ENCODE measurements around the gene SRCIN1.
"Not testable (repeated sequence)": the region's sequence is repeated elsewhere in the genome, so short reads cannot be mapped to it uniquely, and the experiment has no call there.

SRCIN1 gene, protein sequence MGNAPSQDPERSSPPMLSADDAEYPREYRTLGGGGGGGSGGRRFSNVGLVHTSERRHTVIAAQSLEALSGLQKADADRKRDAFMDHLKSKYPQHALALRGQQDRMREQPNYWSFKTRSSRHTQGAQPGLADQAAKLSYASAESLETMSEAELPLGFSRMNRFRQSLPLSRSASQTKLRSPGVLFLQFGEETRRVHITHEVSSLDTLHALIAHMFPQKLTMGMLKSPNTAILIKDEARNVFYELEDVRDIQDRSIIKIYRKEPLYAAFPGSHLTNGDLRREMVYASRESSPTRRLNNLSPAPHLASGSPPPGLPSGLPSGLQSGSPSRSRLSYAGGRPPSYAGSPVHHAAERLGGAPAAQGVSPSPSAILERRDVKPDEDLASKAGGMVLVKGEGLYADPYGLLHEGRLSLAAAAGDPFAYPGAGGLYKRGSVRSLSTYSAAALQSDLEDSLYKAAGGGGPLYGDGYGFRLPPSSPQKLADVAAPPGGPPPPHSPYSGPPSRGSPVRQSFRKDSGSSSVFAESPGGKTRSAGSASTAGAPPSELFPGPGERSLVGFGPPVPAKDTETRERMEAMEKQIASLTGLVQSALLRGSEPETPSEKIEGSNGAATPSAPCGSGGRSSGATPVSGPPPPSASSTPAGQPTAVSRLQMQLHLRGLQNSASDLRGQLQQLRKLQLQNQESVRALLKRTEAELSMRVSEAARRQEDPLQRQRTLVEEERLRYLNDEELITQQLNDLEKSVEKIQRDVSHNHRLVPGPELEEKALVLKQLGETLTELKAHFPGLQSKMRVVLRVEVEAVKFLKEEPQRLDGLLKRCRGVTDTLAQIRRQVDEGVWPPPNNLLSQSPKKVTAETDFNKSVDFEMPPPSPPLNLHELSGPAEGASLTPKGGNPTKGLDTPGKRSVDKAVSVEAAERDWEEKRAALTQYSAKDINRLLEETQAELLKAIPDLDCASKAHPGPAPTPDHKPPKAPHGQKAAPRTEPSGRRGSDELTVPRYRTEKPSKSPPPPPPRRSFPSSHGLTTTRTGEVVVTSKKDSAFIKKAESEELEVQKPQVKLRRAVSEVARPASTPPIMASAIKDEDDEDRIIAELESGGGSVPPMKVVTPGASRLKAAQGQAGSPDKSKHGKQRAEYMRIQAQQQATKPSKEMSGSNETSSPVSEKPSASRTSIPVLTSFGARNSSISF

DNA sequence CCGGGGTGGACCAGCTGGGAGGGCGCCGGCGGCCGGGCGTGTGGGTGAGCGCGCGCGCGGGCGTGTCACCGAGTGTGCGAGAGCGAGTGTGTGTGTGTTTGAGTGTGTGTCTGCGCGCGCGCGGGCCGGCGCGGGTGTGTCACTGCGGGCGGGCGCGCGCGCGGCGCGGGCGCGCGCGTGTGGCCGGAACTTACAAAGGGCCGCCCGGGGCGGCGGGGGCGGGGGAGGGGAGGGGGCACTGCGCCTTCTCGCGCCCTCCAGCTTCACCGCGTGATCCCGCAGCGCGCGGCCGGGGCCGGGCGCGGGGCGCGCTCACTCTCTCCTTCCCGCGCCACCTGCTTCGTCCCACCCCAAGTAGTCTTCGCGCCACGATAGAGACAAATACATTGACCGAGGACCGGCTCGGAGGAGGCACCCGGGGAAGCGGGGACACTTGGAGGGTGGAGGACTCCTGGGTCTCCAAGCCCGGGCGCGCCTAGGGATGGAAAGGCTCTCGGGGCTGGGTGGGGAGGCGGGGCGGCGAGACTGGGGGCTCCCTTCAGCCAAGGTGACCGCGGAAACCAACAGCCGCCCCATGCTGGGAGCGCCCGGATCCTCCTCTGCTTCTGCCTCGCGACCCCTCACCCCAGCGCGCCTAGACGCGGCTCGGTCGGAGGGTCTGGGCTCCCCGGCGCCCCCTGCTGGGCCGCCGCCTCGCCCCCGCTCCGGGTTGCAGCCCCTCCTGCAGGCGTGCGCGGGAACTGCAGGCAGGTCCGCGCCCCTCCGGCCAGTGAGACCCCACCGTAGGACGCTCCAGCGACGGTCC lies at the start of gene SRCIN1:
Gene SRCIN1, minus strand, starts transcription at position 112 of the 805 bp plus-strand sequence. CDS start 247 bp downstream, outside the sequence.
- no peak for DNase-seq (ENCODE audit: low spot score)
- CTCF ChIA-PET: interaction anchor here (0.5 to 2.5 kb wide), 9 partner anchors 10 to 814 kb away, joined by 3 to 6 read pairs (median 4); no protein-coding TSS in a partner anchor
- POLR2A ChIA-PET (ENCODE audit: low non-redundant PET): no interaction called here
- TF ChIP-seq, protein P1, sequence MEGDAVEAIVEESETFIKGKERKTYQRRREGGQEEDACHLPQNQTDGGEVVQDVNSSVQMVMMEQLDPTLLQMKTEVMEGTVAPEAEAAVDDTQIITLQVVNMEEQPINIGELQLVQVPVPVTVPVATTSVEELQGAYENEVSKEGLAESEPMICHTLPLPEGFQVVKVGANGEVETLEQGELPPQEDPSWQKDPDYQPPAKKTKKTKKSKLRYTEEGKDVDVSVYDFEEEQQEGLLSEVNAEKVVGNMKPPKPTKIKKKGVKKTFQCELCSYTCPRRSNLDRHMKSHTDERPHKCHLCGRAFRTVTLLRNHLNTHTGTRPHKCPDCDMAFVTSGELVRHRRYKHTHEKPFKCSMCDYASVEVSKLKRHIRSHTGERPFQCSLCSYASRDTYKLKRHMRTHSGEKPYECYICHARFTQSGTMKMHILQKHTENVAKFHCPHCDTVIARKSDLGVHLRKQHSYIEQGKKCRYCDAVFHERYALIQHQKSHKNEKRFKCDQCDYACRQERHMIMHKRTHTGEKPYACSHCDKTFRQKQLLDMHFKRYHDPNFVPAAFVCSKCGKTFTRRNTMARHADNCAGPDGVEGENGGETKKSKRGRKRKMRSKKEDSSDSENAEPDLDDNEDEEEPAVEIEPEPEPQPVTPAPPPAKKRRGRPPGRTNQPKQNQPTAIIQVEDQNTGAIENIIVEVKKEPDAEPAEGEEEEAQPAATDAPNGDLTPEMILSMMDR (conservative IDR thresholded peaks at IDR 0.05; ENCODE audit: low read depth): peak; percentile 86
- H3K27ac ChIP-seq: no peak within 1 kb of the TSS

DNA sequence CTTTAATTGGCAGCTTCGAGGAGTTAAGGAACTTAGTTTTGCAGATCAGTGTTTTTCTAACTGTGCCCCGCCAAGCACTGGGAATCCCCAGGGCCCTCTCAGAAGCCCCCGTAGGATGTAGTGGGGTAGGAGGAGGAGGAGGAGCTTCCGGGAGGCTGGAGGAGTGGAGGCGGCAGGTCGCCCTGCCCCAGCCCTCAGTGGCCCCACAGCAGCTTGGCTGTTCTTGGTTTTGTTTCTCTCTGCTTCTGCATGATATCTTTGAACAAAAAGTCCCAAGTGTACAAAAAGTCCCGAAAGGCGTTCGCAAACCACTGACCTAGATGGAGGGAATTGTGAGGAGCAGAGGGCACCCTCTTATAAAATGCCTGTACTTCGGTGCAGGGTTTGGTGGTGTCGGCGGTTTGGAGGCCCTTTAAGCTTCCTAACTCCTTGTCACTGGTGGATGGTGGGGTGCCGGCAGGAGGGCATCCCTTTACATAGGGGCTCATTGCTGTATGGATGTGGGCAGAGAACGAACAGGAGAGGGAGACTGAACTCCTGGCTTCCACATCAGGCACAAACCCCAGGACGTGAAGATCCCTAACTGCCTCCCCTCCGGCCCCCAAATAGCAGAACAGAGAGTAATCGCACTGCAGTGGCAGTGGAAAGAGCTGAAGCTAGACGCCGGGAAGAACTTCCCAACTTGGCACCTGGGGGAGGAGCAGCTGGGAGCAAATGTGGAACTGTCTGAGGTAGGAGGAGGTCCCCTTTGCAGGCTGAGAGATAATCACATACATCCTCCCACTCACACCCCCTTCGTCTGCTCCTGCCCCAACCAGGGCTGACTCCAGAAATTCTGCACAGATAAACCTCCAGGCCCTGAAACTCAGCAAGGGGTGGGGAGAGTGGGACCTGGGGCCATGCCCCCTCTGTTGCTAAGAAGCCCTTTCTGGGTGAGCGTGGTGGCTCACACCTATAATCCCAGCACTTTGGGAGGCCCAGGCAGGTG lies 49.0 kb upstream of the SRCIN1 start:
- CTCF ChIA-PET: interaction anchor here (1.3 kb wide), 1 partner anchor 9 kb away, joined by 9 read pairs; no protein-coding TSS in a partner anchor
- POLR2A ChIA-PET (ENCODE audit: low non-redundant PET): no interaction called here
- TF ChIP-seq, protein P1 (conservative IDR thresholded peaks at IDR 0.05; ENCODE audit: low read depth): no peak
- H3K27ac ChIP-seq: no peak overlapping the region
- no peak for DNase-seq (ENCODE audit: low spot score)

- POLR2A ChIA-PET (ENCODE audit: low non-redundant PET): interaction anchor here (0.7 kb wide), 1 partner anchor 119 kb away, joined by 4 read pairs; no protein-coding TSS in a partner anchor
- CTCF ChIA-PET: interaction anchor here (0.6 to 1.3 kb wide), 3 partner anchors 10 to 135 kb away, joined by 3 to 9 read pairs (median 3); no protein-coding TSS in a partner anchor
- DNase-seq (ENCODE audit: low spot score): no peak
- no peak overlapping the region for H3K27ac ChIP-seq
- TF ChIP-seq, protein P1 (conservative IDR thresholded peaks at IDR 0.05; ENCODE audit: low read depth): no peak
These were observed 47.9 kb upstream of the SRCIN1 start for GRCh38 chr17:38653679-38654078.

DNA sequence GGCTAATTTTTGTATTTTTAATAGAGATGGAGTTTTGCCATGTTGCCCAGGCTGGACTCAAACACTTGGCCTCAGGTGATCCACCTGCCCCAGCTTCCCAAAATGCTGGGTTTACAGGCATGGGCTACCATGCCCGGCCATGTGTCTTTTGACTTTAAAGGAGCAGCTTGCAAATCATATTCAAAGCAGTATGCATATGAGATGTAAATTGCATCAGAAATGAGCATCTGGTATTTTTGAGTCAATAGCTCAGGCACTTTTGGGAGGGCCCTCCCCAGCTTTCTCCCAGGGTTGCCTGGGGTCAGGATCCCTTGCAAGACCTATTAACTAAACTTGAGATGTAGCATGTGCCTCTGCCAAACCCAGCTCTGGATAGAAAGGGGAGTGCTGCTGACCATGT lies 47.5 kb upstream of the SRCIN1 start:
- H3K27ac ChIP-seq: no peak overlapping the region
- no peak for DNase-seq (ENCODE audit: low spot score)
- ChIA-PET CTCF (interaction anchor here (0.6 to 1.3 kb wide), 3 partner anchors 10 to 135 kb away, joined by 3 to 9 read pairs (median 3); no protein-coding TSS in a partner anchor), POLR2A (ENCODE audit: low non-redundant PET) (interaction anchor here (0.7 kb wide), 1 partner anchor 119 kb away, joined by 4 read pairs; no protein-coding TSS in a partner anchor)
- TF ChIP-seq, protein P1 (conservative IDR thresholded peaks at IDR 0.05; ENCODE audit: low read depth): no peak

GRCh38 chr17:38650653-38651173 lies 45.0 kb upstream of the SRCIN1 start:
- CTCF ChIA-PET: interaction anchor here (0.7 kb wide), 2 partner anchors 12 to 66 kb away, joined by 3 read pairs; no protein-coding TSS in a partner anchor
- H3K27ac ChIP-seq; DNase-seq (ENCODE audit: low spot score); POLR2A ChIA-PET (ENCODE audit: low non-redundant PET): not testable (repeated sequence)
